ENCODE data around the gene FNDC11. TPM values are rescaled to one million over a fixed set of nuclear protein-coding genes. Genes with fewer than 3 reads are reported as not detected.
A peak's percentile ranks its signal among the peaks of the same experiment; 100 is the strongest.
"Not testable (repeated sequence)": the region's sequence is repeated elsewhere in the genome, so short reads cannot be mapped to it uniquely, and the experiment has no call there.

The FNDC11 gene
- total RNA-seq, 1 donor from 2014 or later = 1.3 TPM

GRCh38 chr20:63557481-63557891 is 3.5 kb downstream of the FNDC11 start:
- H3K27me3 Mint-ChIP-seq (ENCODE audit: unreplicated experiment) = no peaks in the 10 kb centered on the region
- H3K4me1 Mint-ChIP-seq (ENCODE audit: unreplicated experiment) = no peaks in the 10 kb centered on the region
- no peaks in the 10 kb centered on the region for H3K36me3 Mint-ChIP-seq (ENCODE audit: low read depth, unreplicated experiment)
- no peak for DNase-seq (ENCODE audit: low spot score)
- no peaks in the 10 kb centered on the region for H3K9me3 Mint-ChIP-seq (ENCODE audit: unreplicated experiment)
- no peak overlapping the region for H3K4me3 Mint-ChIP-seq (ENCODE audit: unreplicated experiment)
- H3K27ac Mint-ChIP-seq (ENCODE audit: unreplicated experiment) = no peak overlapping the region
- TF ChIP-seq CTCF (IDR thresholded peaks at IDR 0.05; ENCODE audit: unreplicated experiment) = no peak

- no peak overlapping the region for H3K27ac Mint-ChIP-seq (ENCODE audit: unreplicated experiment)
- H3K27me3 Mint-ChIP-seq (ENCODE audit: unreplicated experiment) = no peaks in the 10 kb centered on the region
- no peaks in the 10 kb centered on the region for H3K4me1 Mint-ChIP-seq (ENCODE audit: unreplicated experiment)
- no peaks in the 10 kb centered on the region for H3K9me3 Mint-ChIP-seq (ENCODE audit: unreplicated experiment)
- TF ChIP-seq CTCF (IDR thresholded peaks at IDR 0.05; ENCODE audit: unreplicated experiment) = no peak
- no peak overlapping the region for H3K4me3 Mint-ChIP-seq (ENCODE audit: unreplicated experiment)
- no peaks in the 10 kb centered on the region for H3K36me3 Mint-ChIP-seq (ENCODE audit: low read depth, unreplicated experiment)
- DNase-seq (ENCODE audit: low spot score) = no peak
Observed at GRCh38 chr20:63558804-63559484, 5.0 kb downstream of the FNDC11 start.

- H3K4me3 Mint-ChIP-seq (ENCODE audit: unreplicated experiment); H3K27ac Mint-ChIP-seq (ENCODE audit: unreplicated experiment); H3K4me1 Mint-ChIP-seq (ENCODE audit: unreplicated experiment); H3K9me3 Mint-ChIP-seq (ENCODE audit: unreplicated experiment); H3K36me3 Mint-ChIP-seq (ENCODE audit: low read depth, unreplicated experiment); H3K27me3 Mint-ChIP-seq (ENCODE audit: unreplicated experiment): not testable (repeated sequence)
- DNase-seq (ENCODE audit: low spot score) = peak; percentile 47
Observed at GRCh38 chr20:63559485-63560332, 5.8 kb downstream of the FNDC11 start.

GRCh38 chr20:63560333-63560805 is 6.4 kb downstream of the FNDC11 start:
- no peaks in the 10 kb centered on the region for H3K36me3 Mint-ChIP-seq (ENCODE audit: low read depth, unreplicated experiment)
- no peaks in the 10 kb centered on the region for H3K9me3 Mint-ChIP-seq (ENCODE audit: unreplicated experiment)
- H3K4me1 Mint-ChIP-seq (ENCODE audit: unreplicated experiment) = no peaks in the 10 kb centered on the region
- DNase-seq (ENCODE audit: low spot score) = no peak
- H3K27ac Mint-ChIP-seq (ENCODE audit: unreplicated experiment) = no peak overlapping the region
- no peak for TF ChIP-seq CTCF (IDR thresholded peaks at IDR 0.05; ENCODE audit: unreplicated experiment)
- peaks cover under 1% of the 10 kb centered on the region for H3K27me3 Mint-ChIP-seq (ENCODE audit: unreplicated experiment)
- no peak overlapping the region for H3K4me3 Mint-ChIP-seq (ENCODE audit: unreplicated experiment)

GRCh38 chr20:63560856-63561609 is 7.1 kb downstream of the FNDC11 start:
- Mint-ChIP-seq H3K36me3 (ENCODE audit: low read depth, unreplicated experiment) (no peaks in the 10 kb centered on the region), H3K9me3 (ENCODE audit: unreplicated experiment) (no peaks in the 10 kb centered on the region), H3K27me3 (ENCODE audit: unreplicated experiment) (peaks cover 3% of the 10 kb centered on the region), H3K27ac (ENCODE audit: unreplicated experiment) (no peak overlapping the region), H3K4me3 (ENCODE audit: unreplicated experiment) (no peak overlapping the region), H3K4me1 (ENCODE audit: unreplicated experiment) (no peaks in the 10 kb centered on the region)
- TF ChIP-seq CTCF (IDR thresholded peaks at IDR 0.05; ENCODE audit: unreplicated experiment) = no peak
- DNase-seq (ENCODE audit: low spot score) = no peak

All from endothelial cell (in vitro differentiated cells).